Ovary (tissue), 3 donors: ENCODE data around the gene LGR6.

Experiments used
- CTCF ChIP-seq, 3 donors: fragments of 450-650 bp in 2 of 3; fragments of 200-600 bp in 1 of 3; IDR thresholded peaks; one replicate each; pipeline versions ENCODE4 v1.5.1 to v1.8.0; 2016 to 2022; ENCODE audit warnings: antibody characterized with exemption in 3 of 3, mild to moderate bottlenecking in 1 of 3
- EP300 ChIP-seq: sonication (generic); formaldehyde crosslinking; IDR thresholded peaks from one replicate; pipeline ENCODE4 v1.6.1; 2017; ENCODE audit warnings: antibody characterized with exemption
- POLR2A ChIP-seq: fragments of 450-650 bp; IDR thresholded peaks from one replicate; pipeline ENCODE4 v1.6.1; 2017; ENCODE audit warnings: antibody characterized with exemption, mild to moderate bottlenecking, moderate library complexity
- donor health status: DM: no; HTN: no; CAD: no.

- TF ChIP-seq CTCF (IDR thresholded peaks at IDR 0.05) (no peak), POLR2A (no peak), EP300 (no peak)
Measured at GRCh38 chr1:202292773-202293172, 99.2 kb downstream of the LGR6 start.
